Osteoblast (primary cell): ENCODE measurements around the gene TRIM28. TPM values are rescaled to one million over a fixed set of nuclear protein-coding genes. Genes with fewer than 3 reads are reported as not detected.

Experiments used
- DNase-seq: peaks from one replicate; pipeline ENCODE4 v3.0.0; 2011; ENCODE audit warnings: low spot score, mixed read lengths; ENCODE audit not compliant: insufficient read length; ENCODE audit errors: missing footprints
- H2AFZ ChIP-seq: 2 replicates; pipeline ENCODE4 v1.6.0; 2011; ENCODE audit warnings: mild to moderate bottlenecking, low read length
- H3K27ac ChIP-seq: 2 replicates; pipeline ENCODE4 v1.5.1; 2011; ENCODE audit warnings: mild to moderate bottlenecking, low read depth, low read length, moderate library complexity
- H3K27me3 ChIP-seq: 2 replicates; pipeline ENCODE4 v1.6.0; 2012; ENCODE audit warnings: mild to moderate bottlenecking, control low read depth, inconsistent platforms, low read length, moderate library complexity; ENCODE audit not compliant: insufficient read depth
- H3K36me3 ChIP-seq: 2 replicates; pipeline ENCODE4 v1.5.1; 2011; ENCODE audit warnings: mild to moderate bottlenecking, low read length, control low read depth, moderate library complexity; ENCODE audit not compliant: insufficient read depth
- H3K4me1 ChIP-seq: 2 replicates; pipeline ENCODE4 v1.5.1; 2011; ENCODE audit warnings: mild to moderate bottlenecking, low read length, control low read depth, moderate library complexity; ENCODE audit not compliant: insufficient read depth
- H3K4me2 ChIP-seq: 2 replicates; pipeline ENCODE4 v1.6.0; 2011; ENCODE audit warnings: mild to moderate bottlenecking, low read length; ENCODE audit not compliant: insufficient read depth
- H3K4me3 ChIP-seq: fragments of 200-600 bp; sonication (generic); 3 replicates; pipeline ENCODE4 v1.5.1; 2012; ENCODE audit warnings: mild to moderate bottlenecking, low read length, inconsistent platforms; ENCODE audit not compliant: insufficient read depth
- H3K79me2 ChIP-seq: 2 replicates; pipeline ENCODE4 v1.6.0; 2012; ENCODE audit warnings: mild to moderate bottlenecking, low read length, control low read depth, inconsistent platforms; ENCODE audit not compliant: insufficient read depth
- H3K9me3 ChIP-seq: 2 replicates; pipeline ENCODE4 v1.5.1; 2011; ENCODE audit warnings: low read depth, low read length, control low read depth
- H4K20me1 ChIP-seq: 2 replicates; pipeline ENCODE4 v1.6.0; 2012; ENCODE audit warnings: mild to moderate bottlenecking, low read length, control low read depth; ENCODE audit not compliant: insufficient read depth
- total RNA-seq: library from RNA; depleted of rRNA; stranded (reverse); fragments of >200 nt; gene quantifications from 2 replicates; pipeline ENCODE4 v1.2.3, GENCODE V29; 2012
- TF ChIP-seq, protein P1 (sequence below): IDR thresholded peaks from 2 replicates; pipeline ENCODE4 v1.5.1; 2011; ENCODE audit warnings: mild to moderate bottlenecking, low read depth, low read length, moderate library complexity; ENCODE audit errors: extremely low read depth

The TRIM28 gene
- total RNA-seq, 1 donor = 224 TPM

DNA sequence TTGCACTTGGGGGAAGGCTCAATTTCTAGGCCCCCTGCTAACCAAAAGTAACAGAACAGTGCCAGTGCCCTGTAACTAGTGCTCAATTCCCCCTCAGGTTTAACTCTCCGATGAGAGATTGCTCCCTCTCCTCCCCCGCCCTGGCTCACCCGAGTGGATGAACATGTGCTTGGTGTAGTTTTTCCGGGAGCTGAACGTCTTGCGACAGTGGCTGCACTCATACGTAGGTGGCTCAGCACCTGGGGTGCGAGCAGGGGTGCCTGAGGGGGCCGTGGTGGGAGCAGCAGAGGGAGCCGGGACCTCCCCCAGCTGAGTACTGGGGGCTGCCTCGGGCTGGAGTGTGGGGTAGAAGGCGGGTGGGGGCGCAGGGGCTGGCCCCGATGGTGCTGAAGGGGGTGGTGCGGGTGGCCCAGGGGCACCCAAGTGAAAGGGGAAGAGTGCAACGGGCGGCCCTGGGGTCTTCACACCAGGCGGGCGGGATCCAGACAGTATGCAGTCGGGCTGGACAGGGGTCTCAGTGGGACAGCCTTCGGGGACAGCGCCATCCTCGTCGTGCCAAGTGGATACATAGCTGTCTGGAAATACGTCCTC is 27.5 kb upstream of the TRIM28 start:
- Histone ChIP-seq H3K4me2 (no peak overlapping the region), H3K9me3 (no peaks in the 10 kb centered on the region), H3K27me3 (no peaks in the 10 kb centered on the region), H3K4me3 (no peak overlapping the region), H4K20me1 (peaks cover 24% of the 10 kb centered on the region), H3K36me3 (peaks cover 9% of the 10 kb centered on the region), H3K27ac (no peak overlapping the region), H3K4me1 (peaks cover 14% of the 10 kb centered on the region), H2AFZ (no peak overlapping the region), H3K79me2 (peaks cover 45% of the 10 kb centered on the region)
- TF ChIP-seq, protein P1, sequence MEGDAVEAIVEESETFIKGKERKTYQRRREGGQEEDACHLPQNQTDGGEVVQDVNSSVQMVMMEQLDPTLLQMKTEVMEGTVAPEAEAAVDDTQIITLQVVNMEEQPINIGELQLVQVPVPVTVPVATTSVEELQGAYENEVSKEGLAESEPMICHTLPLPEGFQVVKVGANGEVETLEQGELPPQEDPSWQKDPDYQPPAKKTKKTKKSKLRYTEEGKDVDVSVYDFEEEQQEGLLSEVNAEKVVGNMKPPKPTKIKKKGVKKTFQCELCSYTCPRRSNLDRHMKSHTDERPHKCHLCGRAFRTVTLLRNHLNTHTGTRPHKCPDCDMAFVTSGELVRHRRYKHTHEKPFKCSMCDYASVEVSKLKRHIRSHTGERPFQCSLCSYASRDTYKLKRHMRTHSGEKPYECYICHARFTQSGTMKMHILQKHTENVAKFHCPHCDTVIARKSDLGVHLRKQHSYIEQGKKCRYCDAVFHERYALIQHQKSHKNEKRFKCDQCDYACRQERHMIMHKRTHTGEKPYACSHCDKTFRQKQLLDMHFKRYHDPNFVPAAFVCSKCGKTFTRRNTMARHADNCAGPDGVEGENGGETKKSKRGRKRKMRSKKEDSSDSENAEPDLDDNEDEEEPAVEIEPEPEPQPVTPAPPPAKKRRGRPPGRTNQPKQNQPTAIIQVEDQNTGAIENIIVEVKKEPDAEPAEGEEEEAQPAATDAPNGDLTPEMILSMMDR = no peak
- DNase-seq = peak; percentile 68

DNA sequence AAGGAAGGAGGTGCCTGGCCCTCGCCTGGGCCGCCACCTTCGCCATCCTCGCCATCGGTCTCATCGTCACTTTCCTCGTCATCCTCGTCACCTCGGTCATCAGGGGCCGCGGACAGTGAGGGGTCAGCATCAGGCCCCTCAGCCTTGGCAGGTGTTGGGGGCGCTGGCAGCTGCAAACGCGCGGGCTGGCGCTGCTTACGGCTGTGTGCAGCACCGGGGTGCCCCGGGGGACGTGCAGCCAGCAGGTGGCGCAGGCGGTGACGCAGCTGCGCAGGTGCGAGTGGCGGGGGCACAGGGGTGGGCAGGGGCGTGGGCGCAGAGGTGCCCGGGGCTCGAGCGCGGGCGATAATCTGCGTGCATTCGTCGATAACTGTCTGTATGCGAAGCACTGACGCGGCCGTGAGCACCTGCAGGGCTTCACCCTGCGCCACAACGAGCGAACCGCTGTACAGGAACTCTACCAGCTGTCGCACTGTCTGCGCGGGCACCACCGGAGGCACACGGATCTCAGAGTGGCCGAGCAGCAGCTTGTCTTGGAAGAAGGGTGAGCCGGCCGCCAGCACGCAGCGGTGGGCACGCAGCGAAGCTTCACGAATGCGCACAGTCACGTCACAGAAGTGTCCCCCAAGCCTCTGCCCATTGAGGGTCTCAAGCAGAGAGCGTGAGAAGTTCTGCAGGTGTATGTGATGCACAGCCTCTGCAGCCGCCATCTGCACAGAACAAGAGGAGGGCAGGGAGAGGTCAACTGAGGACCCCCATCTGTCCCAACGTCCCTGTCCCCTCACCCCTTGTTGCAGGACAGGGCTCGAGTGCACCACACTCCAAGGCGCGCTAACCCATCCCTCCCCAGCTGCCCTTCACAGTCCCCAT is 26.7 kb upstream of the TRIM28 start:
- Histone ChIP-seq H3K27ac (no peak overlapping the region), H3K4me2 (no peak overlapping the region), H3K79me2 (peaks cover 45% of the 10 kb centered on the region), H3K27me3 (no peaks in the 10 kb centered on the region), H3K9me3 (no peaks in the 10 kb centered on the region), H3K4me1 (peaks cover 14% of the 10 kb centered on the region), H3K36me3 (peaks cover 9% of the 10 kb centered on the region), H2AFZ (no peak overlapping the region), H4K20me1 (peaks cover 24% of the 10 kb centered on the region), H3K4me3 (no peak overlapping the region)
- no peak for DNase-seq
- TF ChIP-seq, protein P1 = no peak

DNA sequence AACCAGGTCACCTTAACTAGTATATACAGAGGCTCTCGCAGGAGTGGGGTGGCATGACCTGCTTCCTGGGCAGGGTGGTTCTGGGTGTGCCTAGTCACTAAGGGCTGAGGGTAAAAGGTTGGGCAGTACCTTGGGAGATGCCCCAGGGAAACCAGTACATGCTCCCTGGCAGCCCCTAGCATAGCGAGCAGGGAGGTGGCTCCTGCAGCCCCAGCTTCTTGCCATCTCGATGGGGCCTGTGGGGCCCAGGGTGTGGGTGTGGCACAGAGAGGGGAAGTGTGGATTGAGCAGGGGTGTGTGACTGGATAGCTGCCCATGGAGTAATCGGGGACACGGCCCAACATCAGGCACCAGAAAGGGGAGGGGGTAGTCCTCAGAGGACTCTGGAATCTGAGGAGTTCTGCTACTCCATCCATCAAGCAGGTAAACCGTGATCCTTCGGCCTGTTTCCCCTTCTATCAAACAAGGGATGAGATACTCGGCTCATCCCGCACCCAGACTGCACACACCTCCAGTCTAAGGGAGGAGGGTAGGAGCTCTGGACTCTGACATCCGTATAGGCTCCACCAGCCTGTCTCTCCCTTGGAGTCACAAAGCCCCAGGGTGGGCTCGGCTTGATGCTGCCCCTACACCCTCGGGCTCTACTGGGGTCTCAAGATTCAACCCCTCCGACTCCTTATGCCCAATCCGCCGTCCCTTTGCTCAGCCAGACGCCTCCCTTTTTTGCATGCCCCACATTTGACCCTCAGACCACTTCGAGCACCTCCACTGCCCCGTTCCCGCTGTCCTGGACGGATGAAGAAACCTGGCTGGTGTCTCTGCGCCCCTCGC is 25.4 kb upstream of the TRIM28 start:
- Histone ChIP-seq H3K79me2 (peaks cover 45% of the 10 kb centered on the region), H3K4me2 (peak overlapping the region; percentile 99), H3K27ac (peak overlapping the region; percentile 81), H2AFZ (peak overlapping the region; percentile 99), H3K4me1 (peaks cover 14% of the 10 kb centered on the region), H4K20me1 (peaks cover 19% of the 10 kb centered on the region), H3K27me3 (no peaks in the 10 kb centered on the region), H3K36me3 (peaks cover 4% of the 10 kb centered on the region), H3K4me3 (peak overlapping the region; percentile 77), H3K9me3 (no peaks in the 10 kb centered on the region)
- peak; percentile 80 for DNase-seq
- TF ChIP-seq, protein P1 = no peak
